HG03039 (cell line): ENCODE data around the gene TUSC1.
"Not testable (repeated sequence)": the region's sequence is repeated elsewhere in the genome, so short reads cannot be mapped to it uniquely, and the experiment has no call there.

Experiments
- ATAC-seq: cut with Tn5 transposase; IDR thresholded peaks from one replicate; pipeline ENCODE4 v1.9.1; 2021; ENCODE audit warnings: mild to moderate bottlenecking, moderate library complexity; ENCODE audit not compliant: unreplicated experiment

The TUSC1 gene

GRCh38 chr9:25678147-25678666 lies at the start of gene TUSC1:
TUSC1 (minus strand) TSS chr9:25678444; CDS start chr9:25678312, 132 bp downstream.
- ATAC-seq = no peak

DNA sequence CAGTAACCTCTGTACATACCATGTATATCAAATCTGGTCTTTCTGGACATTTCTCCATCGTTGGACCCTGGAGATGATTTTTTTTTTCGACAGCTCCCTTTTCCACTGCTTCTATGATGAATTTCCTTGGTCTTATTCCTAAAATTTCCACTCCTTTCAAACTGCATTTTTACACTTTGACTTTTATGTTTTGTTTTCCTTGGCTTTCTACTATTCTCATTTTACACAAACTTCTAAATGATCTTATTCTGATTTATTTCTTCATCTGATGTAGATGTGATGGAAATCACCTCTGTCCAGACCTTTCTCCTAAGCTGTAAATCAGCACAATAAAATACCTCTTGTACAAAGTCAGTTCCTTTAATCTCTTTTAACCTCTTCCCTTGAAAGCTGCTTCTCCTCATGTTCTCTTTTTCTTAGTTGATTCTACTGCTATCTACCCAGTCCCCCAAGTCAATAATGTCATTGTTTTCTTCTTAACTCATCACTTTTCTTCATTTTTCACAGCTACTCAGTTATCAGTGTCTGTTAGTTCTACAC lies 48.7 kb upstream of the TUSC1 start:
- ATAC-seq = no peak

- ATAC-seq = no peak
Observed at GRCh38 chr9:25724424-25724823, 46.2 kb upstream of the TUSC1 start.

DNA sequence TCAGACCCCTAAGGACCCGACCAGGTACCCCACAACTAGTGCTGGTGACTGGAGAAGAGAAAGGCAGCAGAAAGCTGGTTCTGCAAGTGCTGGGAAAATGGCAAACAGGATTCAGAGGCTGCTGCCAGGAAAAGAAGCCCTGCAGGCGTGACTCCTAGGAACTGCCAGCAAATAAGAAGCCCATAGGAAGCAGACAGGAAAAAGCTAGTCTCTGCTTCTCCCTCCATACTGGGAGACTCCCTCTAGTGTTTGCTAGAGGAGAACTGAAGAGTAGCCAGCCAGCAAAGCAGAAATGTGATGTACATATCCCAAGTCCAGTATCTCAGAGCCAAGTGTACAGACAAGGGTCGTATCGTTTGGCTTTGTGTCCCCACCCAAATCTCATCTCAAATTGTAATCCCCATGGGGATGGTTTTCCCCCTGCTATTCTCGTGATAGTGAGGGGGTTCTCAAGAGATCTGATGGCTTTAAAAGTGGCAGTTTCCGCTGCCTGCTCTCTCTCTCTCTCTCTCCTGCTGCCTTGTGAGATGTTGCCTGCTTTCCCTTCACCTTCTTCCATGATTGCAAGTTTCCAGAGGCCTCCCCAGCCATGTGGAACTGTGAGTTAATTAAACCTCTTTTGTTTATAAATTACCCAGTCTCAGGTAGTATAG lies 38.1 kb upstream of the TUSC1 start:
- ATAC-seq = no peak

DNA sequence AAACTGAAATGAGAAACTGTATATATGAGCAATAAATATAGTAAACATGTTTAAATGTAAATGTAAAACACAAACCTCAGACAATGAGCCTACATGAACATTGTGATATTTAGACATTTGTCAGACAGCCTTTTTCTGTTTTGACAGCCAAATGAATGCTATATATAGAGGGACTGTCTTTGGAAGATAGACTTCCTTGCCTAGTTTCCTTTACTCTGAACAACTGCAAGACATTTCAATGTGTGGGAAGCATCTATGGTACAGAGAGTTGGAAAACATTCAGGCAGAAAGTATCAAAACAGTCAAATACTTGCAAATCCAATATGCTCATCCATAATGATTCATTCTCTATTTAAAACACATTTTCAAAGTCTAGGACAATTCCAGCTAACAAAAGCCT lies 31.7 kb upstream of the TUSC1 start:
- no peak for ATAC-seq

- ATAC-seq = no peak
Observed at GRCh38 chr9:25704800-25705199, 26.6 kb upstream of the TUSC1 start.

DNA sequence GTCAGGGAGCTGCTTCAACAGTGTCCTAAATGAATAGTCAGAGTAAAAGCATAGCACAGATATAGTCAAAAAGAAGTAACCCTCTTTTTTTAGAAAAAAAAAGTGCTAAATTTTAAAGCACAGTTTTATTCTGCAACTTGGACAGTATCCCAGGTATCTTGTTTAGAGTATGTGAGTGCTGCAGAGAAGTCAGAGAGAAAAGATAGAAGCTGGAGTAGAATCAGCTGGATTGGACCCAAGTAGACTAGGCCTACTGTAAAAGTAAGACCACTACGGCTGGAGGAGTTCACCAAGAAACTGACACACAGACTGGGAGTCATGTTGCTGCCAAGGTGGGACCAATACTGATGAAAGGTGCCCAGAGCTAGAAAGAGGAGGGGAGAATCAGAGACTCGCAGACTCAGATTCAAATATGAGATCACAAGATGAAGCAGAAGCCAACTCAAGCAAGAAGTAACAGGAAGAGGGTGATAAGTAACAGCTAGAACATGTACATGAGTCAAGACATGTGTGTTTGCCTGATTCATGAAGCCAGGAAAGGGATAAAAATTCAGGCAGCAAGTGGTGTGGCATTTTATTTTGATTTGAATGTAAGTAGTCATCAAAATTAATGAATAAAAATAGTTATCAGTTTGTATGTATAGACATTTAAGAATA lies 25.6 kb upstream of the TUSC1 start:
- ATAC-seq = no peak

DNA sequence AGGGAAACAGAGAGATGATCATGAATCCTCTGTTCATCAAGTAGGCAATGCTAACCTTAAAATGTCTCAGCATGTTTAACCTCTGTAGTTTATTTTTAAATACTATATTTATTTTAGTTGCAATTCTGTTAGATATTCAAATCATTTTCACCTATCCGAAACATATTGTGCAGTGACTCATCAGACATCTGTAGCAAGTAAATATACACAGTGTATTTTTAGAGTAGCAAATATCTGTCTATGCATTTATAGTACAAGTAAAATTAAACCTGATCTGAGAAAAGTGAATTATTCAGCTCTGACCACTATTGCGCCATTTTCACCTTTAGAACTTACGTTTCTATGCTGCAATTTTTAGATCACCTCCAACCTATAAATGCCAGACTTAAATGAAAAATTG lies 24.3 kb upstream of the TUSC1 start:
- no peak for ATAC-seq

DNA sequence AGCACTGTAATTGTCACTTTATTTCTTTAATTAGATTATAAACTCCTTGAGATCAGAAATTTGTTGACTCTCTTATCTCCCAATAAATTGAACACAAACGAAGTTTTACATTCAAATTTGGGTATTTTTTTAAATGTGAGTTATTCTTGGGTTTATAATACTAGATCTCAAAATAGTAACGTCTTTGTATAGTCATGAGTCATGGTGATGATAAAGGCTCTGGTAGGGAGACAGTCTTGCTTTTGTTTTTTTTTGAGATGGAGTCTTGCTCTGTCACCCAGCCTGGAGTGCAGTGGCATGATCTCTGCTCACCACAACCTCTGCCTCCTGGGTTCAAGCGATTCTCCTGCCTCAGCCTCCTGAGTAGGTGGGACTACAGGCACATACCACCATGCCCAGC lies 22.7 kb upstream of the TUSC1 start:
- not testable (repeated sequence) for ATAC-seq

GRCh38 chr9:25700430-25700829 lies 22.2 kb upstream of the TUSC1 start:
- ATAC-seq = no peak

DNA sequence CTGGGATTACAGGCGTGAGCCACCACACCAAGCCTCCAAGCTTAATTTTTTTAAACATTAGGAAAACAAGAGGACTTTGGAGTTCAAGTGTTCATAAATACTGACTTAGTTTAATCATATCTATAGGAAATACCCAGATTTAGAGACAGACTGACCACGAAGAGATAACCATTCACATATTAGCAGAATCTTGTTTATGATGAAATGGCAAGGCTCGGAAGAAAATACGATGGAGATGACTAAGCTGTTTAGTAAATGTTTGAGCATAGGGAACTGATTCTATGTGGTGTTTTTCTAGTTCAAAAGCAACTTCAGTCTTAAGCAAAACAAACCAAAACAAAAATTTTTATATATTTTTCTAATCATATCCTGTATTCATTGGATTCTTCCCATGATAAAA lies 13.5 kb upstream of the TUSC1 start:
- ATAC-seq = no peak

DNA sequence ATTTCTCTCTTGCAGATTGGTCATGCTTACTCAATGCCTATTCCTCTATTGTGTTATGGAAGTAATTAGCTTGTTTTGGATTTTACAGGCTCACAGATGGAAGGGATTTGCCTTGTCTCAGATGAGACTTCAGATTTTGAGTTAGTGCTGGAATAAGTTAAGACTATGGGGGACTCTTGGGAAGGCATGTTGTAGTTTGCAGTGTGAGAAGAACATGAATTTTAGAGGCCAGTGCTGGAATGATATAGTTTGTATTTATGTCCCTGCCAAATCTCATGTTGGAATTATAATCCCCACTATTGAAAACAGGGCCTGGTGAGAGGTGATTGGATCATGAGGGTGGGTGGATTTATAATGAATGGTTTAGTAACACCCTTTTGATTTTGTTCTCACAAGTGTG lies 6.1 kb upstream of the TUSC1 start:
- ATAC-seq = no peak

DNA sequence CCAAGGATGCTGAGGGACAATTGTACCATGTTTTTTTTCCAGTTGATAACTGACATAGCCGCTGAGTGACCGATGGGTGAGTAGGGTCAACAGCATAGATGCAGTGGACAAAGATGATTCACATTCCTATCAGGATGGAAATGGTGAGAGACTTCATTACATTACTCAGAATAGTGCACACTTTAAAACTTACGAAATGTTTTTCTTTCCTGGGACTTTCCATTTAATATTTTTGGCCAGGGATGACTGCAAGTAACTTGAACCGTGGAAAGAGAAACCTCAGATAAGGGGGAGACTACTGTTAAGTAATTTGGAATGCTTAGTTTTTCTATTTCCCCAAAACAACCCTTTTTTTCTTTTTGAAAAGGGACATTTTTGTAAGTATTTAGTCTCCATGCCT lies 3.0 kb upstream of the TUSC1 start:
- no peak for ATAC-seq

DNA sequence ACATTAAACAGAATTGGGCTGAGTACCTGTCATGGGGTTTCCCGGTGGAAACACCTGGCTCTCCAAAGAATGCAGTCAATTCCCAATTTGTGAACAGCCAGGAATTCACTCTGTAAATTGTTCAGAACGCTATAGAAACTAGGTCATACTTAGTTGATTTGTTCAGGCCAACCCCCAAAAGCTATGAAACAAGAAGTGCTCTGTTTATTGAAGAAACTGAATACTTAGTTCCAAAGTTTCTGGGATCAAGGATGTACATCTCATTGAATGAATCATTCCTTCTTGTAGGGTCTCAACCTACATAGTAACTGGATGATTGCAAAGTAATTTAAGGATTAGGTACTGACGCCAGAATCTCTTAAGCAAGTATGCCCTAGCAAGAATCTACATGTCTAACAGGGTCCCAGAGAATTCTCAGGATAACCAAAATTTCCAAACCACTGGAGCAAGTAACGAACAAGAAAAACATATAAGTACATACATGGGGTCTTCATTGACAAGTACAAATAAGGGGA lies 659 bp upstream of the TUSC1 start:
- no peak for ATAC-seq

DNA sequence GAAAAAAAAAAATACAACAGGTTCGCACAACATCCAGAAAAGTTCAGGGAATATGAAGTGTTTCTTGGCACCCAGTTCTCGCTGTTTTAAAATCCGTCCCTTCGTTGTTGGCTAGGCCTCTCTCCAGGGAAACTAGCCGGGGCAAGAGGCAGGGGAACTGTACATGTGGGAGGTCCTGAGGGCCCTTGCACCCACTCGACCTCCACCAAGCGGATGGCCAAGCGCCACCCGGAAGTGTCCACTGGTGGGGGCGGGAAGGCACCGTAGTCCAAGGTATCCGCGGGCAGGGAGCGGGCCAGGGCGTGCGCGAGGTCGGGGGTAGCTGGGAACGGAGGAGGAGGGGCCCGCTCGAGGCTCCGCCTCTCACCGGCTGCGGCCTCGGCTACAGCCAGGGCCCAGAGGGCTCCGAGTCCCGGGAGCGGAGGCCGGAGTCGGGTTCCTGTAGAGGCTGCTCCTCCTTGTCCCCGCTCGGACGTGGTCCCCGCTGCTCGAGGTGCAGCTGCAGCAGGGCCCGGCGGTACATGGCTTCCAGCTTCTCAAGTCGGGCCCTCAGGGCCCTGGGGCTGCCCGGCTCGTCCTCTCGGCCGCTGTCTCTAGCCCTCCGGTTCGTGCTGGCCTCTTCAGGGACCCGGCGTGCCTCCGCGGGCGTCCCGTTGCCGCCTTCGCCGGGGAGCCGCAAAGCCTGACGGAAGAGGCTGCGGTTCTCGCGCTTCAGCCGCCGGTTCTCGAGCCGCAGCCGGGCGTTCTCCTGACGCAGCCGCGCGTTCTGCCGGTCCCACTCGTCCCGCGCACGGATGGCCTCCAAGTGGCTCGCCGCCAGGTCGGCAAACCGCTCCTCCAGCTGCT lies 720 bp downstream of the TUSC1 start:
- no peak for ATAC-seq

DNA sequence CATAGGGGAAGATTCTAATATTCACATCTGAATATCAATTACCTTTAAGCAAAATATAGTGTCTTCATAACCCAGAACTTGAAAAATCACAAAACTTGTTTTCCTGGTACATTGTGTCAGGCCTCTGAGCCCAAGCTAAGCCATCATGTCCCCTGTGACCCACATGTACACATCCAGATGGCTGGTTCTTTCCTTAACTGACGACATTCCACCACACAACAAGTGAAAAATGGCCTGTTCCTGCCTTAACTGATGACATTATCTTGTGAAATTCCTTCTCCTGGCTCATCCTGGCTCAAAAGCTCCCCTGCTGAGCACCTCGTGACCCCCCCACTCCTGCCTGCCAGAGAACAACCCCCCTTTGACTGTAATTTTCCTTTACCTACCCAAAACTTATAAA lies 2.4 kb downstream of the TUSC1 start:
- ATAC-seq = not testable (repeated sequence)

GRCh38 chr9:25658571-25658970 lies 19.7 kb downstream of the TUSC1 start:
- no peak for ATAC-seq

DNA sequence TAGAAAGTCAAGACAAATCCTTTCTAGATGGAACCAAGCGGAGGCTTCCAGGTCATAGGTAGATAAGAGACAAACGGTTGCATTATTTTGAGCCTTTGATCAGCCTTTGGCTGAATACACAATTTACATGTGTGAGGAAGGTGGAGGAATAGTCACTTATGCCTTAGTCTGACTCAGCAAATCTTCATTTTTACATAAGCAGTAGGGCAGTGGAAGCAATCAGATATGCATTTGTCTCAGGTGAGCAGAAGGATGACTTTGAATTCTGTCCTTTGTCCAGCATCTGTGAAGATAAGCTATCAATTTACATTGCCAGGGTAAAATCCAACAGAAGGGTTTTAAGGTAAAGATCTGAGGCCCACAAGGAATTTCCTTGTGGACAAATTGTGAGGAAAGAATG lies 23.8 kb downstream of the TUSC1 start:
- no peak for ATAC-seq

- ATAC-seq = no peak
Observed at GRCh38 chr9:25648116-25648515, 30.1 kb downstream of the TUSC1 start.

- no peak for ATAC-seq
Observed at GRCh38 chr9:25636026-25636425, 42.2 kb downstream of the TUSC1 start.

GRCh38 chr9:25629231-25629630 lies 49.0 kb downstream of the TUSC1 start:
- ATAC-seq = no peak
